Ecto neural progenitor cell (in vitro differentiated cells): ENCODE measurements around the gene PFKFB3.
"Not testable (repeated sequence)": the region's sequence is repeated elsewhere in the genome, so short reads cannot be mapped to it uniquely, and the experiment has no call there.

Experiments used
- DNase-seq: peaks from one replicate; pipeline ENCODE4 v3.0.0-alpha.2; 2018; ENCODE audit warnings: low spot score

The PFKFB3 gene

DNA sequence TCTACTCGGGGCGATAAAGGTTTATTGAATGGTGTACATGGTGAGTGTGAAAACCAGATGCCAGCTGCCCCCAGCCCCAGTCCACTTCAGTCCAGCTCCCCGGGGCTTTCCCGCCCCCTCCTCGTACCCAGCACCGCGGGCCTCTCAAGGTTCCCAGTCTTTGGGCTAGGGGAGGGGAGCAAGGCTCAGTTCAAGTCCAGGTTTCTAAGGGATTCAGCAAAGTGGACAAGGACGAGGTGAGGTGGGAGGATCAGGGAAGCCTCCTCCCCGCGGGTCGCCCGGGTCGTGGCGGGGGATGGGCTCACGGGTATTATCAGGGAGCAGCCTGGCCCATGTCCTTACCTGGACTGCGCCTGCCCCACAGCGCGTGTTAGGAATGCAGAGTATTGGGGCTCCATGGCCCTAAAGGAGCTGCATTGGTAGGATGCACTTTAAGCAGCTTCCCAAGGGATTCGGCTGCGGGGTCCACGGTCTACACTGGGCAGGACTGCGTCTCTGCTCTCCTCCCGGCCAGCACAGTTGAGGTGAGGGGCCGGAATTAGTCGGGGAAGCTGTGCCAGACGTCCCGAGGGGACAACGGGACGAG, 541 bp upstream of the PFKFB3 start:
- DNase-seq = no peak

DNA sequence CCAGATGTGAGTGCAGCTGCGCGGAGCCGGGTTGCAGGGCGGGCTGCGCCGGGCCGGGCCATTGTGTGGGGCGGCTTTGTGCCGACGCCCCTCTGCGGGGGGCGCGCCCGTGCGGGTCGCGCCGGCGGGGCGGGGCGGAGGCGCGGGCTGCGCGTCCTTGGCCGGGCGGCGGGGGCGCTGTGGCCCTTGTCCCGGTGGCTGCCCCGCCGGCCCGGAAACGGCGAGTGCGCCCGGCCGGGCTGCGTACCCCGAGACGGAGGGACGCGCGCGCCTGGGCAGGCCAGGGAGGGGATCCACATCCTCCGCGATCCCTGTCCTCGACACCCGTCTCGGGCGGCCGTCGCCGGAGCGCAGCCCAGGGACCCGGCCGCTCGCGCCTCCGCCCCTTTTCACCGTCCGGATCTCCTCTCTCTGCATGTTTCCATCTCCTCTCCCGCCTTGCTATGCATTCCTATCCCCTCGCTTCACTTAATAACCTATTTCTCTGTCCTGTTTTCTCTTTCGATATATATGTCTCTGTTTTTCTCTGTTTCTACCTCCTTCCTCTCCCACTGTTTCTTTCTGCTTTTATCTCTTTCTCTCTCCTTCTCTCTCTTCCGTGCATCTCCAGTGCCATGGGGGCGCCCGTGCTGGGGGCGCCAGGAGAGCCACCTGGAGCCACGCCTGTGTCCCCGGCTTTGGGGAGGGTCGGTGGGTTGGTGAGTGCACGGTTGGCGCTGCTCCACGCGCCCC, 765 bp downstream of the PFKFB3 start:
- peak; percentile 89 for DNase-seq

DNA sequence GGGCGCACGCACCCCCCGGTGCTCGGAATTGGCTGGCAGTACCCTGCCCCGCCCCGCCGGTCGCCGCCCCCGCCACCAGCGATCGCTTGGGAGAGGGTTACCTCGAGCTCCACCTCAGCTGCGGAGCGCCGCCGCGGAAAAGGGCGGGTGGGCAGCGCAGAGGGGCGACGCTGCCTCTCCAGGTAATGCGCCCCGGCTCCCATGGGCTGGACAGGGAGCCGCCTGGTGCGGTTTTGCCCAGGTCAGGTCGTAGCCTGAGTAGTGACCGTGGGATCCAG, 1.3 kb downstream of the PFKFB3 start:
- DNase-seq = peak; percentile 65

DNA sequence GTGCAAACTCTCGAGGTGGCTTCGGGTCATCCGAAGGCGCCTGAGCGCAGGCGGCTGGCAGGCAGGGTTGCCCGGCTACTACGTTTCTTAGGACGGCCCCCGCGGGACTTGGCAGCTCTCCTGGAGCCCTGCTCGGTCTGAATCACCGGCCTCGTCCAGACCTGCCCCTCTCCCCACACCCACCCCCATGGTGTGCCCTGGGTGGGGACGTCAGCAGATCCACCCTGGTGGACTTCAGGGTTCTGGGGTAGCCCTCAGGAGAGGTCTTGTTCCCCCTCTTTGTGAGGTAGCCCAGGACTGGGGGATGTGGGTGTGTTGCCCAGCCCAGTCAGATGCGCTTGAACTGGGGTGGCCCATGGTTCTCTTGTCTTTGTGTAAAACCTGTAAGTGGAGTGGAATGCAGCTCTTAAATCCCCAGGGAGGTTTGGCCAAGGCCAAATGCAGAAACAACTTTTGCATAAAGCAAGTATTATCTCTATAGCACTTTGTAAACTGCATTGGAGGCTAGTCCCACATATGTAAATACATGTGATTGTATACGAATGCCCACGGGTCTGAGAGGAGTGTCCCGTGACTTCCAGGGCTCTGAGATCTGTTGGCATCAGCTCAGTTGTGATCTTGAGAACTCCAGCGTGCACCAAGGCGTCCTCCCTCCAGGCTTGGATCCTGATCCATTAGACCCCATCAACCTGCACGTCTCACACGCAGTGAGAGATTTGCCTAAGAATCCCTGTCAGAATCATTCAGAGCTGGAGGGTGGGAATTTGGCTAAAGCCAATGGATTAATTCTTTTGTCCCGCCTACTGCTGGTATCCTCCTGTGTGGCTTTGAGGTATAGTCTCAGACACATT, 1.8 kb downstream of the PFKFB3 start:
- peak; percentile 63 for DNase-seq

DNA sequence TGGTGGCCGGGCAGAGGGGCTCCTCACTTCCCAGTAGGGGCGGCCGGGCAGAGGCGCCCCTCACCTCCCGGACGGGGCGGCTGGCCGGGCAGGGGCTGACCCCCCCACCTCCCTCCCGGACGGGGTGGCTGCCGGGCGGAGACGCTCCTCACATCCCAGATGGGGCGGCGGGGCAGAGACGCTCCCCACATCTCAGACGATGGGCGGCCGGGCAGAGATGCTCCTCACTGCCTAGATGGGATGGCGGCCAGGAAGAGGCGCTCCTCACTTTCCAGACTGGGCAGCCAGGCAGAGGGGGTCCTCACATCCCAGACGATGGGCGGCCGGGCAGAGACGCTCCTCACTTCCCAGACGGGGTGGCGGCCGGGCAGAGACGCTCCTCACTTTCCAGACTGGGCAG, 3.8 kb downstream of the PFKFB3 start:
- not testable (repeated sequence) for DNase-seq

DNA sequence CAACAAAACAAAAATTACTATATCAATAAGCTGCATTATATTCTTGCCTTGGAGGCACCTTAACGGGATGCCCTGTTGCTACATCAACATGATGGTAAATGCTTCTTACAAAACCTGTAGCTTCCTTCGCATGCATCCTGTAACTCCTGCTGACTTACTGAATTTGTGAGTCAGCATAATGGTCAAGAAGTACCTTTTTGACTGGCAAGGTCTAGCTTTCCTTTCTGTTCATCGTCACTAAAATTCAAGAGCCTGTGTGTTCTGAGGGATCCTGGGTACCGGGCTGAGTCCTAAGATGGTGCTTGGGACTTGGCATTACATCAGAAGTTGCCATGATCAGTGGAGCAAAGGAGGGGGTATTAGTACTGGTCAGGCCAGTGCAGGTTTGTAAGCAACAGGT, 4.9 kb downstream of the PFKFB3 start:
- DNase-seq = no peak

DNA sequence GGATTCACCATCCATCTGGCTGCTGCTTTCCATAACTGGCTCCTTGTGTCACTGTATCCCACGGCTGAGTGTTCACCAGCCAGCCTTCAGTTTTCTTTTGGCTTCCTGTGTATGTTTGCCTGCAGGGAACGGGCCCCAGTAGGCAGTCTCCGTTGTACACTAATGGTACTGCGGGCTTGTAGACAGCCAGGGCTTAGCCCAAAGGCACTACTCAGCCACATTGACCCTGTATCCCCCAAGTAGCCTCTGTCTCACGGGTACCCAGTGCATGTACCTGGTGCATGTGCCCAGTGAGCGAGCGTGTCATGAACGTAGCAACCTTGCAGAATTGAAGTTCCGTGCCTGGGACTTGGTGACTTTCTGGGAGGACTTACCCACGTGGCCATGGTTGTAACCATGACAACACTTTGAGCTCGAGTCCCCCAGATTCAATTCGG, 6.1 kb downstream of the PFKFB3 start:
- no peak for DNase-seq

DNA sequence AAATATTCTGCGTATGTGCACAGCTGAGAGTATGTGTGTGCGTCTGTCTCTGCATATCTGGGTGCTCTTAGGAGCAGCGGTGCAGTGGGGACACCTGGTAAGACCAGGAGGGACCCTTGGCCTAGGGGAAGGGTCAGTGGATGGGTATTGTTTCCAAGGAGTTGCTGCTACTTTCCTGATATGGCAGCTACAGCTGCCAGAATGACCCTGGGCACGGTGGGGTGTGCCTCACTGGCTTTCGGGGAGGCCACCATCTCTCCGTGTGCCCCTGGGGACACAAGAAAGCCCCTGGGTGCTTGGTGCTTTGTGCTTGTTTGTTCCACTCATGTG, 8.6 kb downstream of the PFKFB3 start:
- DNase-seq = no peak

DNA sequence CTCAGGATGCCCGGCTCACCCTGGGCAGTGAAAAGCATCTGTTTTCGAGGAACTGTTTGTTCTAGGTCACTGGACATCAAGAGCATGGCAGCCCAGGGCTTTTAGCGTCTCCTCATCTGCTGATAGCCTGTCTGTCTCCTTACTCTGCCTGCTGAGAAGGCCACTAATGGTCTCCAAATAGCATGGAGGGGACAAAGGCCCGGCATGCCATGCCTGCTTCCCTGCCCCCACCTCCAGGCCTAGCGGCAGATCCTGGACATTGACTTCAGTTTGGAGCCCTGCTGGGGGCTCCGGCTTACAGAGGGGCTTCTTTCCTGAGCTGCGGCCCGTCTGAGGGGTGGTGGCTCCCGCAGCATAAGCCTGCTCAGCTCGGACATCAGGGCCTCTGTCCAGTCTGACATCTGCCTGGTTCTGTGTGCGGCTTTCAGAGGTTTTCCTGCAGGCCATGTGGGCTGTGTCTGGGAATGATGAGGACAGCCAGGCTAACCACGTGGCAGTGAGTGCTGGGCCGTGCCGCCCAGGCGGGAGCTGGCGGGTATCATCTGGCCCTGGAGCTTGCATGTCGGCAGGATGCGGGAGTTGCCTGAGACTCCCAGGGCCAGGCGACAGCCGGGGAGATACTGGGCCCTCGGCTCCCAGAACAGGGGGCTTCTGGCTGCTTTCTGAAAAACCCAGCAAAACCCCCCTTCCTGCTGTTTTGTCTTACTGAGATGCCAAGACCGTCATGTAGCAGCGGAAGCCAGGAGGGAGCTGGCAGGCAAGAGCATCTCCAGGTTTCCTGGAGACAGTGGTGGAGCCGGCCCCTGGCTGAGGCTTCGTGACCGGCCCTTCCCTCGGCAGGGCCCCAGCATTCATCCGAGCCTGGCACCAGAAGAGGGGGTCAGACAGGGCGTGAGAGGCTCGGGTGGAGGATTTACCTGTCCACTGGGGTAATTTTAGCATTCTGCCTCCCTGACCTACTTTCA, 9.2 kb downstream of the PFKFB3 start:
- DNase-seq = peak; percentile 60

DNA sequence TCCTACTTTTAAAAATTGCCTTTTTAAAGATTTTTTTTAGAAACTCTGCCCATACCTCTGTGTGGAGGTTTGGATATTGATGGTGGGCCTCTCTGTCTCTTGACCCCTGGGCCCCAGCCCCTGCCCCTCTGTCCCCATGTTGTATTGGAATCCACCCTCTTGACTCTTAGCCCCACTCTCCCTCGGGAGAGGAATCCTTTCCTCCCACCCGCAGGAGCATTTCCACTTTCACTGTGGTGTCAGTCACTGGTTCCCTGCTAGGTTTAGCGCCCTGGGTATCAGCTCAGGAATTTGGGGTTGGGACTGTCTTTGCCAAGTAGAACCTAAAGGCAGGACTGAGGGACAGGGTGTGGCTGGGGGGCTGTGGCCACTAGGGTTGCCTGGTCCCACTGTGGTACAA, 10.1 kb downstream of the PFKFB3 start:
- no peak for DNase-seq

DNA sequence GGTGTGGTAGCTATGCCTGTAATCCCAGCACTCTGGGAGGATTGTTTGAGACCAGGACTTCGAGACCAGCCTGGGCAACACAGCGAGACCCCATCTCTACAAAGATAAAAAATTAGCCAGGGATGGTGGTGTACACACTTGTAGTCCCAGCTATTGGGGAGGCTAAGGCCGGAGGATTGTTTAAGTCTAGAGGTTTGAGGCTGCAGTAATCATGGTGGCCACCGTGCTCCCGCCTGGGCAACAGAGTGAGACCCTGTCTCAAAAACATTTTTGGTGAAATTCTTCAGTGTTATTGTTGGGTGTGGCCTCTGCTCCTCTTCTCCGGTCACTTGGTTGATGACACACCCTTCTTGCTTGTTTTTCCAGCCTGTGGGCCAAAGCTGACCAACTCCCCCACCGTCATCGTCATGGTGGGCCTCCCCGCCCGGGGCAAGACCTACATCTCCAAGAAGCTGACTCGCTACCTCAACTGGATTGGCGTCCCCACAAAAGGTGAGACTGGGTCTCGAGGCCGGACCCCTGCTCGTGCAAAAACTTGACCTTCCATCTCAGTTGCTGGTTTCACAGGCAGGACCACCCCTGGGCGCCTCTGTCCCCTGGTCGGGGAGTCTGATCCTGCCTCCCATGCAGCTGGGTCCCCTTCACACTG, 10.6 kb downstream of the PFKFB3 start:
- no peak for DNase-seq

DNA sequence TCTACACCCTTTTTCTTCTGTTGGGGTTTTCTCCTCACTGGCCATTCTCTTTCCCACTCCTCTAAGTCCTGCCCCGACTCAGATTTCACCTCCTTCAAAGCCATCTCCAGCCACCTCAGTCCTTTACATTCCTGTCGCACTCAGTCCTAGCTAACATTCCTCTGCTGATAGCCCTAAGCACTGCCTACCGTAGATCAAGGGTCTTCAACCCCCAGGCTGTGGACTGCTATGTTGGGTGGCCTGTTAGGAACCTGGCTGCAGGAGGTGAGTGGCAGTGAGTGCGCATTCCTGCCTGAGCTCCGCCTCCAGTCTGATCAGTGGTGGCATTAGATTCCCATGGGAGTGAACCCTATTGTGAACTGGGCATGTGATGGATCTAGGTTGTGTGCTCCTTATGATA, 11.2 kb downstream of the PFKFB3 start:
- DNase-seq = no peak

DNA sequence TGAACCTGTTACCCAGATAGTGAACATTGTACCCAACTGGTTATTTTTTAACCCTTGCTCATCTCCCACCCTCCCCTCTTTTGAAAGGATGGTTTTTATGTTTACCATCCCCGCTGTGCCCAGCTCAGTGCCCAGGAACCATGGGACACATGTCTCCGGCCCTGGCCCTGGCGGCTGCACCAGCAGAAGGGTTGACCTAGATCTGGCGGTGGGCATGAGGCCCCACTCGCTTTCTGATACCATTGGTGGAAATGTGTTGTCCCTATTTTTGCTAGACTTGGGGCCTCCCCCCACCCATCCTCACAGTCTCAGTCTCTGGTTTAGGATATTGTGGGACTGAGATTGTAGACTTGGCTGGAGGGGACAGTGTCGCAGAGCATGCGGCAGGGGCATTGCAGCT, 11.9 kb downstream of the PFKFB3 start:
- DNase-seq = no peak

DNA sequence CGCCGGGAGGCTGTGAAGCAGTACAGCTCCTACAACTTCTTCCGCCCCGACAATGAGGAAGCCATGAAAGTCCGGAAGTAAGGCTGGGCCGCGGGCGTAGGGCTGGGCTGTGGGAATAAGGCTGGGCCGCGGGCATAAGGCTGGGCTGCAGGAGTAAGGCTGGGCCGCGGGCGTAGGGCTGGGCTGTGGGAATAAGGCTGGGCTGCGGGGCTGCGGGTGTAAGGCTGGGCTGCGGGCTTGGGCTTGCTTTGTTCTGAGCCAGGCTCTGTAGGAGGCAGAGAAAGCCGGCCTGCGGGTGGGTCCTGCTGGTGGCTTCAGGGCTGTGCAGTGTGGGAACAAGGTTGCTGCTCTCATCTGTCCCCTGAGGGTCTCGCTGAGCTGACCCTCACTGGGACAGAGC, 12.5 kb downstream of the PFKFB3 start:
- no peak for DNase-seq

DNA sequence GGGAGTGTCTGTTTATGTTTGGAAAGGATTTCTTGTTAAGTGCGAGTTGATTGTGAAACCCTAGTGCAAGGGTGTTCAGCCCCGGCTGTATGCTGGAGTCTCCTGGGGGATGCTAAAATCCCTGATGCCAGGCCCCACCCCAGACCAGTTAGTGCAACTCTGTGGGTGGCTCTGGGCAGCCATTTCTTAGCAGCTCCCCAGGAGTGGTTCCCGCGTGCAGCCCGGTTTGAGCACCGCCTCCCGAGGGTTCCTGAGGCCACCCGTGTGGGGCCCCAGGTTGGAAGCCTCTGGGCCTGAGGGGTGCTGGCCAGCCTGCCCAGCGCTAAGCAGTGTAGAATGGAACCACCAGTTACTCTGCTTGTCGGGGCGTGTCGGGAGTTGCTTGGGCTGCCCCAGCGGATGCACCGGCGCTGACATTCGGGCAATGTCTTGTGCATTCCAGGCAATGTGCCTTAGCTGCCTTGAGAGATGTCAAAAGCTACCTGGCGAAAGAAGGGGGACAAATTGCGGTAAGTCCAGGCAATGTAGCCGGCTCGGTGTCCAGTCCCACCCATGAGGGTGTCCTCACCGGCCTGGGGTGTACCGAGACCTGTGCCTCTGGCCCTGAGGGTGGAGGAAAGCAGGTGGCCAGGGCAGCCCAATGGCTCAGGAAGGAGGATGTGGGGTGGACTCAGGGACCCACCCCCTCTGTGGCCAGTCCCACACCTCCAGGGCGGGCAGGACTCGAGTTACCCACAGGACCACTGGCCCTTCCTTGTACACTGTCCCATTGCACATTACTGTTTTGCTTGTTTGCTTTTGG, 13.2 kb downstream of the PFKFB3 start:
- no peak for DNase-seq

DNA sequence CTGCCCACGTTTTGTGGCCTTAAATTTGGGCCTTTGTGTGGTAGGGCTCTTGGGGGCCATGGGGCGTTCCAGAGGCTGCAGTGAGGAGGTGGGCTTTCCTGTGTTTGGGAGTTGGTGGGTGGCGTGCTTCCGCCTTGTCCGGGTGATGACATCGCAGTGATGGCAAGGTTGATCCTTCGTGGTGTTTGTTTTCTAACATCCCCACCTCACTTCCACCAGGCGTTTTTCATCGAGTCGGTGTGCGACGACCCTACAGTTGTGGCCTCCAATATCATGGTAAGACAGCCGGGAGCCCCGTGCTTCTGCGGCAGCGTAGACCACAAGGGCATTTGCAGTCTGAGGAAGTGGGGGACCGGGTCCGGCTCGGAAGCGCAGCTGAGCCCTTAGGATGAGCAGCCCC, 14.2 kb downstream of the PFKFB3 start:
- DNase-seq = no peak

DNA sequence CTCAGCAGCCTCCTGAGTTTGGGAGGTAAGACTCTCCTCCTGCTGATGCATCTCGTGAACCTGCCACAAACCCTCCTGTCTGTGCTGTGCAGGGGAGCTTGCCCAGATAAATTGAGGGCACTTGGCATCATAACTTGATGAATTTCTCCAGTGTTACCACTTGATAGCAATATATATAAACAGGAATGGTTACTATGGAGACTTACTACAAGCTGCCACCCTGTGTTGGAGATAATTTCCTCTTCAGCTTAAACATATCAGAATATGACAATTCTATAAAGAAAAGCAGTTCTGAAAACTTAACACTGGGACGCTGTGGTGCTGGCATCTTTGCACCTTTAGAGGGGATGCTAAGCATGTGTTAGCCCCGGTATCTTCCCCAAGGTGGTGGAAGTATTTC, 14.9 kb downstream of the PFKFB3 start:
- DNase-seq = no peak

DNA sequence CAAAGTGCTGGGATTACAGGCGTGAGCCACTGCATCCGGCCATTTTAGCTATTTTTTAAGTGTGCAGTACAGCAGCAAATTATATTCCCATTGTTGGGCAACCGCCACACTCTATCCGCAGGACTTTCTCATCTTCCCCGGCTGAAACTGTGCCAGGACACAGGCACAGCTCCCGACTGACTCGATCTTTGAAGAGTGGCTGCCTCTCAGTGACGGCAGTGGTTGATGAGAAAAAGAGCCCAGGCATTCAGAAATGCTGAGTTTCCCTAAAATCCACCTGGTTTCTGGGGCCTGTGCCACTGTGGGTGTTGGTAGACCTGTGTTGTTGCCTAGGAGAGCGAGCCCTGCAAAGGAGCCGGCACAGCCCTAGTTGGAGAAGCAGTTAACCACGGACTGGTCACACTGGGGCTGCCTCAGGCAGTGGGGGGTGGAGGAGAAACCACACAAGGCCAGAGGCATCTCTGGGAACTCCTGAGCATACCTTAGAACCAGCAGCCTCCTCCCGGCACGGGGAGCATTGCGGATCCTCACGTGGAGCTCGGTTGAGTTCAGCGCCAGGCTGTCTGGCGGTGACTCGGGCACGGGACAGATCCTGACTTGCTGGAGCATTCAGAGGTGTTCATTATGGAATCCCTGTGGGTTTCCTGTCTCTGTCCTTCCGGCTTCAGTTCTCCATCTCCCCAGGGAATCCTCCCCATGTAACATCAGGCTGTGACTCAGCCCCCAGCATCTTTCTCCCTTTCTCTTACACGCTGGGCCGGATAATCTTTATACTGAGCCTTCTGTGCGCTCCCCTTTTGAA, 16.2 kb downstream of the PFKFB3 start:
- DNase-seq = peak; percentile 70

DNA sequence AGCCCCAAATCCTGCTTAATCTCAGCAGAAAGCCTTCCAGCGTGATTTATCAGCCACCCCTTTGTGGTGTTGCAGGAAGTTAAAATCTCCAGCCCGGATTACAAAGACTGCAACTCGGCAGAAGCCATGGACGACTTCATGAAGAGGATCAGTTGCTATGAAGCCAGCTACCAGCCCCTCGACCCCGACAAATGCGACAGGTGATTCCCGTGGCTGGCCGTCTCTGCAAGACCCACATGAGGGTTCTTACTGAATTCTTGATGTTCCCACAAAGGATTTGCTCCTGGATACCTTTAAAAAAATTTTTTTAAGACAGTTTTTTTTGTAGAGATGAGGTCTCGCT, 16.7 kb downstream of the PFKFB3 start:
- no peak for DNase-seq
